Measurements from ENCODE around the gene RNF31. TPM values are rescaled to one million over a fixed set of nuclear protein-coding genes. Genes with fewer than 3 reads are reported as not detected.

The RNF31 gene
- total and polyA plus RNA-seq, 2 of the 13 experiments (the other 11 are each of a cell fraction or from before 2014, with no cell fraction given): 48.2 to 86.8 TPM

DNA sequence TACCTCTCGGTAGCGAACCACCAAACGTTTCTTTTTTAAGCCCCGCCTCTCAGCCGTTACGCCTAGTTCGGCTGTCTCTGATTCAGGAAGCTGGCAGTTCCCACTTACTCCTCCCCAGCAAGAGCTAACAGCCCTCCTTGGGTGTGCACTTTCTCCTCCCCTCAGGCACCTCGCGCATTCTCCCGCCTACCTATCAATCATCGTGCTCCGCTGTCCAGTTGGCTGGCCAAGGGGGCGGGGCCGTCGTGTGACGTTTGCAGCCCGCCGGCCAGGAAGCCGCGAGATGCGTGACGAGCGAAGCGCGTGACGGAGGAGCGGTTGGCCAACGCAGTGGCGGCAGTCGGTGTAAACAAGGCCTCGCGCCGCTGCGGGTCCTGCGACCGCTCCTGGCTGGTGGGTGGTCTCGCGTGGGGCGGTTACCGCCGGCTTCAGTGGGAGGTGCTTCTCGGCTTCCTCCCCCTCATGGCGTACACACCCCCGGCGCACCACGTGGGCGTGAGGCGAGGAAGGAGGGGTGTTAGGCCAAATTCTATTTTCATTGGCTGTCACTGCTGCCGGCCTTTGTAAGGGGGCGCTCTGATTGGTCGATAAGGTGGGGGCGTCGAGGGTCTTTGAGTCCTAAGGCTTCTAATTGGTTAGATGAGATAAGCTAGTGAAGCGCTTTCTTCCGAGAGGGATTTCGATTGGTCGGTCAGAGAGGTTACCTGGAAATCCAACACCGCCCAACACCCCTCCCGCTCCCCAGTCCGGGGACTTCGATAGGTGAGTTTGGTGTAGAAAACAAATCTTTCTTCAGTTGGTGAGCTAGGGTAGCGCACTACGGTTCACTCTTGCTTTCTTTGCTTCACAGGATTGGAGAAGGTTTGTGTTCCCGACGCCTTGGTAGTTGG, 32.5 kb upstream of the RNF31 start, which contains the start of the genes DCAF11 and NRL (continued):
- TF ChIP-seq, protein P1, sequence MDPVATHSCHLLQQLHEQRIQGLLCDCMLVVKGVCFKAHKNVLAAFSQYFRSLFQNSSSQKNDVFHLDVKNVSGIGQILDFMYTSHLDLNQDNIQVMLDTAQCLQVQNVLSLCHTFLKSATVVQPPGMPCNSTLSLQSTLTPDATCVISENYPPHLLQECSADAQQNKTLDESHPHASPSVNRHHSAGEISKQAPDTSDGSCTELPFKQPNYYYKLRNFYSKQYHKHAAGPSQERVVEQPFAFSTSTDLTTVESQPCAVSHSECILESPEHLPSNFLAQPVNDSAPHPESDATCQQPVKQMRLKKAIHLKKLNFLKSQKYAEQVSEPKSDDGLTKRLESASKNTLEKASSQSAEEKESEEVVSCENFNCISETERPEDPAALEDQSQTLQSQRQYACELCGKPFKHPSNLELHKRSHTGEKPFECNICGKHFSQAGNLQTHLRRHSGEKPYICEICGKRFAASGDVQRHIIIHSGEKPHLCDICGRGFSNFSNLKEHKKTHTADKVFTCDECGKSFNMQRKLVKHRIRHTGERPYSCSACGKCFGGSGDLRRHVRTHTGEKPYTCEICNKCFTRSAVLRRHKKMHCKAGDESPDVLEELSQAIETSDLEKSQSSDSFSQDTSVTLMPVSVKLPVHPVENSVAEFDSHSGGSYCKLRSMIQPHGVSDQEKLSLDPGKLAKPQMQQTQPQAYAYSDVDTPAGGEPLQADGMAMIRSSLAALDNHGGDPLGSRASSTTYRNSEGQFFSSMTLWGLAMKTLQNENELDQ (CRISPR knock-in tag; IDR thresholded peaks at IDR 0.05; ENCODE audit: borderline replicate concordance): peak; percentile 70; the same call in 1 of the 2 replicates
- TF ChIP-seq, protein P2, sequence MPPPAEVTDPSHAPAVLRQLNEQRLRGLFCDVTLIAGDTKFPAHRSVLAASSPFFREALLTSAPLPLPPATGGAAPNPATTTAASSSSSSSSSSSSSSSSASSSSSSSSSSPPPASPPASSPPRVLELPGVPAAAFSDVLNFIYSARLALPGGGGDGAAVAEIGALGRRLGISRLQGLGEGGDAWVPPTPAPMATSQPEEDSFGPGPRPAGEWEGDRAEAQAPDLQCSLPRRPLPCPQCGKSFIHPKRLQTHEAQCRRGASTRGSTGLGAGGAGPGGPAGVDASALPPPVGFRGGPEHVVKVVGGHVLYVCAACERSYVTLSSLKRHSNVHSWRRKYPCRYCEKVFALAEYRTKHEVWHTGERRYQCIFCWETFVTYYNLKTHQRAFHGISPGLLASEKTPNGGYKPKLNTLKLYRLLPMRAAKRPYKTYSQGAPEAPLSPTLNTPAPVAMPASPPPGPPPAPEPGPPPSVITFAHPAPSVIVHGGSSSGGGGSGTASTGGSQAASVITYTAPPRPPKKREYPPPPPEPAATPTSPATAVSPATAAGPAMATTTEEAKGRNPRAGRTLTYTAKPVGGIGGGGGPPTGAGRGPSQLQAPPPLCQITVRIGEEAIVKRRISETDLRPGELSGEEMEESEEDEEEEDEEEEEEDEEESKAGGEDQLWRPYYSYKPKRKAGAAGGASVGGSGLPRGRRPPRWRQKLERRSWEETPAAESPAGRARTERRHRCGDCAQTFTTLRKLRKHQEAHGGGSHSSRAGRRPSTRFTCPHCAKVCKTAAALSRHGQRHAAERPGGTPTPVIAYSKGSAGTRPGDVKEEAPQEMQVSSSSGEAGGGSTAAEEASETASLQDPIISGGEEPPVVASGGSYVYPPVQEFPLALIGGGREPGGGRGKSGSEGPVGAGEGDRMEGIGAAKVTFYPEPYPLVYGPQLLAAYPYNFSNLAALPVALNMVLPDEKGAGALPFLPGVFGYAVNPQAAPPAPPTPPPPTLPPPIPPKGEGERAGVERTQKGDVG (CRISPR knock-in tag; IDR thresholded peaks at IDR 0.05; ENCODE audit: borderline replicate concordance): no peak
- TF ChIP-seq, protein P3, sequence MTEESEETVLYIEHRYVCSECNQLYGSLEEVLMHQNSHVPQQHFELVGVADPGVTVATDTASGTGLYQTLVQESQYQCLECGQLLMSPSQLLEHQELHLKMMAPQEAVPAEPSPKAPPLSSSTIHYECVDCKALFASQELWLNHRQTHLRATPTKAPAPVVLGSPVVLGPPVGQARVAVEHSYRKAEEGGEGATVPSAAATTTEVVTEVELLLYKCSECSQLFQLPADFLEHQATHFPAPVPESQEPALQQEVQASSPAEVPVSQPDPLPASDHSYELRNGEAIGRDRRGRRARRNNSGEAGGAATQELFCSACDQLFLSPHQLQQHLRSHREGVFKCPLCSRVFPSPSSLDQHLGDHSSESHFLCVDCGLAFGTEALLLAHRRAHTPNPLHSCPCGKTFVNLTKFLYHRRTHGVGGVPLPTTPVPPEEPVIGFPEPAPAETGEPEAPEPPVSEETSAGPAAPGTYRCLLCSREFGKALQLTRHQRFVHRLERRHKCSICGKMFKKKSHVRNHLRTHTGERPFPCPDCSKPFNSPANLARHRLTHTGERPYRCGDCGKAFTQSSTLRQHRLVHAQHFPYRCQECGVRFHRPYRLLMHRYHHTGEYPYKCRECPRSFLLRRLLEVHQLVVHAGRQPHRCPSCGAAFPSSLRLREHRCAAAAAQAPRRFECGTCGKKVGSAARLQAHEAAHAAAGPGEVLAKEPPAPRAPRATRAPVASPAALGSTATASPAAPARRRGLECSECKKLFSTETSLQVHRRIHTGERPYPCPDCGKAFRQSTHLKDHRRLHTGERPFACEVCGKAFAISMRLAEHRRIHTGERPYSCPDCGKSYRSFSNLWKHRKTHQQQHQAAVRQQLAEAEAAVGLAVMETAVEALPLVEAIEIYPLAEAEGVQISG (CRISPR knock-in tag; IDR thresholded peaks at IDR 0.05): peak; percentile 88
- peak; percentile 96 for TF ChIP-seq CREM (IDR thresholded peaks at IDR 0.05)
- TF ChIP-seq CREM (CRISPR knock-in tag; IDR thresholded peaks at IDR 0.05): peak; percentile 91
- TF ChIP-seq ZNF296 (CRISPR knock-in tag; conservative IDR thresholded peaks at IDR 0.05): no peak
- TF ChIP-seq, protein P4, sequence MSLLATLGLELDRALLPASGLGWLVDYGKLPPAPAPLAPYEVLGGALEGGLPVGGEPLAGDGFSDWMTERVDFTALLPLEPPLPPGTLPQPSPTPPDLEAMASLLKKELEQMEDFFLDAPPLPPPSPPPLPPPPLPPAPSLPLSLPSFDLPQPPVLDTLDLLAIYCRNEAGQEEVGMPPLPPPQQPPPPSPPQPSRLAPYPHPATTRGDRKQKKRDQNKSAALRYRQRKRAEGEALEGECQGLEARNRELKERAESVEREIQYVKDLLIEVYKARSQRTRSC (CRISPR knock-in tag; IDR thresholded peaks at IDR 0.05; ENCODE audit: low read depth): 0 out of 2 replicates have a peak, but pooled peaks have one; percentile 28
- TF ChIP-seq DMAP1 (CRISPR knock-in tag; IDR thresholded peaks at IDR 0.05): peak; percentile 100
- TF ChIP-seq SRSF9 (IDR thresholded peaks at IDR 0.05; ENCODE audit: borderline replicate concordance, insufficient read depth, low read depth, low read length, poor library complexity, severe bottlenecking): no peak
- TF ChIP-seq ZNF660 (CRISPR knock-in tag; IDR thresholded peaks at IDR 0.05; ENCODE audit: borderline replicate concordance, low read depth): no peak
- no peak for TF ChIP-seq RFX1 (IDR thresholded peaks at IDR 0.05)
- TF ChIP-seq, protein P5, sequence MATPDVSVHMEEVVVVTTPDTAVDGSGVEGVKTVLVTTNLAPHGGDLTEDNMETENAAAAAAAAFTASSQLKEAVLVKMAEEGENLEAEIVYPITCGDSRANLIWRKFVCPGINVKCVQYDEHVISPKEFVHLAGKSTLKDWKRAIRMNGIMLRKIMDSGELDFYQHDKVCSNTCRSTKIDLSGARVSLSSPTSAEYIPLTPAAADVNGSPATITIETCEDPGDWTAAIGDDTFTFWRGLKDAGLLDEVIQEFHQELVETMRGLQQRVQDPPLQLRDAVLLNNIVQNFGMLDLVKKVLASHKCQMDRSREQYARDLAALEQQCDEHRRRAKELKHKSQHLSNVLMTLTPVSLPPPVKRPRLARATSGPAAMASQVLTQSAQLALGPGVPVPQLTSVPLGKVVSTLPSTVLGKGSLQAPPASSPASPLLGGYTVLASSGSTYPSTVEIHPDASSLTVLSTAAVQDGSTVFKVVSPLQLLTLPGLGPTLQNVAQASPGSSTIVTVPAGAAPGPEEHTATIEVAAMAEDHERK (CRISPR knock-in tag; IDR thresholded peaks at IDR 0.05; ENCODE audit: low read depth): peak; percentile 82; the same call in 1 of the 2 replicates
- no peak; the same call in 1 of the 2 replicates for TF ChIP-seq ZNF205 (CRISPR knock-in tag; IDR thresholded peaks at IDR 0.05)
- TF ChIP-seq, protein P6, sequence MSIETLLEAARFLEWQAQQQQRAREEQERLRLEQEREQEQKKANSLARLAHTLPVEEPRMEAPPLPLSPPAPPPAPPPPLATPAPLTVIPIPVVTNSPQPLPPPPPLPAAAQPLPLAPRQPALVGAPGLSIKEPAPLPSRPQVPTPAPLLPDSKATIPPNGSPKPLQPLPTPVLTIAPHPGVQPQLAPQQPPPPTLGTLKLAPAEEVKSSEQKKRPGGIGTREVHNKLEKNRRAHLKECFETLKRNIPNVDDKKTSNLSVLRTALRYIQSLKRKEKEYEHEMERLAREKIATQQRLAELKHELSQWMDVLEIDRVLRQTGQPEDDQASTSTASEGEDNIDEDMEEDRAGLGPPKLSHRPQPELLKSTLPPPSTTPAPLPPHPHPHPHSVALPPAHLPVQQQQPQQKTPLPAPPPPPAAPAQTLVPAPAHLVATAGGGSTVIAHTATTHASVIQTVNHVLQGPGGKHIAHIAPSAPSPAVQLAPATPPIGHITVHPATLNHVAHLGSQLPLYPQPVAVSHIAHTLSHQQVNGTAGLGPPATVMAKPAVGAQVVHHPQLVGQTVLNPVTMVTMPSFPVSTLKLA (IDR thresholded peaks at IDR 0.05): peak; percentile 99
- peak; percentile 85; the same call in 1 of the 2 replicates for TF ChIP-seq NCOR1 (IDR thresholded peaks at IDR 0.05; ENCODE audit: borderline replicate concordance, low read length)

Data from HepG2 (cell line).